ENCODE data around the gene TMEFF1.

Gene TMEFF1

GRCh38 chr9:100586093-100586492 lies 113.1 kb downstream of the TMEFF1 start:
- TF ChIP-seq CTCF (IDR thresholded peaks at IDR 0.05; ENCODE audit: extremely low read depth, insufficient read depth, missing control alignments): no peak
- in situ Hi-C loops (cut with MboI; ENCODE audit: low pct_unique_long_range_greater_than_20kb, low sequenced_read_pairs, unreplicated experiment): loop anchor here (25.0 kb wide), 2 partner anchors 249 to 1424 kb away; no protein-coding TSS in a partner anchor
- DNase-seq (ENCODE audit: low spot score): no peak

- in situ Hi-C loops (cut with MboI; ENCODE audit: low pct_unique_long_range_greater_than_20kb, low sequenced_read_pairs, unreplicated experiment): loop anchor here (25.0 kb wide), 2 partner anchors 250 to 1425 kb away; no protein-coding TSS in a partner anchor
These were observed 114.4 kb downstream of the TMEFF1 start for GRCh38 chr9:100587375-100587774.

GRCh38 chr9:100589582-100589981 lies 116.6 kb downstream of the TMEFF1 start:
- TF ChIP-seq CTCF (IDR thresholded peaks at IDR 0.05; ENCODE audit: extremely low read depth, insufficient read depth, missing control alignments): no peak
- in situ Hi-C loops (cut with MboI; ENCODE audit: low pct_unique_long_range_greater_than_20kb, low sequenced_read_pairs, unreplicated experiment): loop anchor here (25.0 kb wide), 2 partner anchors 252 to 1427 kb away; no protein-coding TSS in a partner anchor
- DNase-seq (ENCODE audit: low spot score): no peak

More at GRCh38 chr9:100587375-100587774, 114.4 kb downstream of the TMEFF1 start:
- TF ChIP-seq CTCF (IDR thresholded peaks at IDR 0.05; ENCODE audit: extremely low read depth, insufficient read depth, missing control alignments): no peak
- DNase-seq (ENCODE audit: low spot score): no peak

GRCh38 chr9:100590481-100590880 lies 117.5 kb downstream of the TMEFF1 start:
- in situ Hi-C loops (cut with MboI; ENCODE audit: low pct_unique_long_range_greater_than_20kb, low sequenced_read_pairs, unreplicated experiment): loop anchor here (25.0 kb wide), 2 partner anchors 253 to 1428 kb away; no protein-coding TSS in a partner anchor
- no peak for TF ChIP-seq CTCF (IDR thresholded peaks at IDR 0.05; ENCODE audit: extremely low read depth, insufficient read depth, missing control alignments)
- no peak for DNase-seq (ENCODE audit: low spot score)

GRCh38 chr9:100591139-100591538 lies 118.2 kb downstream of the TMEFF1 start:
- DNase-seq (ENCODE audit: low spot score): no peak
- in situ Hi-C loops (cut with MboI; ENCODE audit: low pct_unique_long_range_greater_than_20kb, low sequenced_read_pairs, unreplicated experiment): loop anchor here (25.0 kb wide), 2 partner anchors 254 to 1429 kb away; no protein-coding TSS in a partner anchor
- no peak for TF ChIP-seq CTCF (IDR thresholded peaks at IDR 0.05; ENCODE audit: extremely low read depth, insufficient read depth, missing control alignments)

- in situ Hi-C loops (cut with MboI; ENCODE audit: low pct_unique_long_range_greater_than_20kb, low sequenced_read_pairs, unreplicated experiment): loop anchor here (25.0 kb wide), 2 partner anchors 255 to 1430 kb away; no protein-coding TSS in a partner anchor
- no peak for DNase-seq (ENCODE audit: low spot score)
- TF ChIP-seq CTCF (IDR thresholded peaks at IDR 0.05; ENCODE audit: extremely low read depth, insufficient read depth, missing control alignments): no peak
These were observed 118.9 kb downstream of the TMEFF1 start for GRCh38 chr9:100591639-100592412.

Data from GM13977 (cell line).